NAMALWA (cell line): ENCODE data around the gene SNX33.
"Not testable (repeated sequence)": the region's sequence is repeated elsewhere in the genome, so short reads cannot be mapped to it uniquely, and the experiment has no call there.

Experiments
- DNase-seq: peaks from one replicate; pipeline ENCODE4 v3.0.0-alpha.2; 2015; ENCODE audit warnings: low spot score

Gene SNX33

GRCh38 chr15:75699961-75700874, 52.5 kb downstream of the SNX33 start:
- peak; percentile 68 for DNase-seq

GRCh38 chr15:75701071-75702003, 53.6 kb downstream of the SNX33 start:
- not testable (repeated sequence) for DNase-seq

GRCh38 chr15:75702436-75702835, 54.7 kb downstream of the SNX33 start:
- DNase-seq = no peak

- not testable (repeated sequence) for DNase-seq
Measured at GRCh38 chr15:75703440-75704262, 55.9 kb downstream of the SNX33 start.

- no peak for DNase-seq
Measured at GRCh38 chr15:75704263-75704615, 56.5 kb downstream of the SNX33 start.

- DNase-seq = no peak
Measured at GRCh38 chr15:75704618-75705017, 56.9 kb downstream of the SNX33 start.

GRCh38 chr15:75705375-75705774, 57.7 kb downstream of the SNX33 start:
- not testable (repeated sequence) for DNase-seq

- DNase-seq = no peak
Measured at GRCh38 chr15:75705854-75706681, 58.4 kb downstream of the SNX33 start.

- DNase-seq = no peak
Measured at GRCh38 chr15:75706682-75706954, 58.9 kb downstream of the SNX33 start.

GRCh38 chr15:75709458-75709857, 61.7 kb downstream of the SNX33 start:
- not testable (repeated sequence) for DNase-seq

- DNase-seq = not testable (repeated sequence)
Measured at GRCh38 chr15:75710874-75711273, 63.2 kb downstream of the SNX33 start.

GRCh38 chr15:75711495-75711894, 63.8 kb downstream of the SNX33 start:
- not testable (repeated sequence) for DNase-seq
